Frontal cortex (tissue), 4 donors: ENCODE results near the gene CA4. TPM values are rescaled to one million over a fixed set of nuclear protein-coding genes. Genes with fewer than 3 reads are reported as not detected.
"Not testable (repeated sequence)": the region's sequence is repeated elsewhere in the genome, so short reads cannot be mapped to it uniquely, and the experiment has no call there.

Experiments used
- DNase-seq, 2 donors: peaks; one replicate each; pipeline ENCODE4 v3.0.0; 2012; ENCODE audit warnings: low spot score in 2 of 2
- FAIRE-seq: peaks from 2 replicates; lab custom pipeline; 2012; peaks lifted over from hg19 to GRCh38; lab: Jason Lieb, UNC
- total RNA-seq: library from RNA; depleted of rRNA; stranded (reverse); fragments of >200 nt; gene quantifications from one replicate; pipeline ENCODE4 v1.2.3, GENCODE V29; 2014
- donor health status: control.
- donor health status: control.
- donor health status: control.

CA4 gene
- 0.41 TPM for total RNA-seq

- FAIRE-seq (no peak), DNase-seq (peak in 1 of 2 donors; percentile 63)
These were observed at the start of gene CA4 for GRCh38 chr17:60149691-60150582. TSS of gene CA4 (plus strand) at chr17:60149973. CDS start at chr17:60150035, 62 bp downstream.

- FAIRE-seq, DNase-seq: not testable (repeated sequence)
These were observed 49.2 kb upstream of the CA4 start for GRCh38 chr17:60100577-60100976.

- FAIRE-seq, DNase-seq: not testable (repeated sequence)
These were observed 47.6 kb upstream of the CA4 start for GRCh38 chr17:60102015-60102631.

- DNase-seq, result no peak
These were observed 47.1 kb upstream of the CA4 start for GRCh38 chr17:60102632-60103096.

GRCh38 chr17:60103957-60104356, 45.8 kb upstream of the CA4 start:
- FAIRE-seq (no peak), DNase-seq (no peak)

More at GRCh38 chr17:60102632-60103096, 47.1 kb upstream of the CA4 start:
- FAIRE-seq, result no peak

- no peak for DNase-seq
- FAIRE-seq, result no peak
These were observed 43.3 kb upstream of the CA4 start for GRCh38 chr17:60106340-60107059.

- DNase-seq, result no peak
- no peak for FAIRE-seq
These were observed 42.1 kb upstream of the CA4 start for GRCh38 chr17:60107526-60108257.

- FAIRE-seq, DNase-seq: not testable (repeated sequence)
These were observed 41.5 kb upstream of the CA4 start for GRCh38 chr17:60108309-60108708.

- FAIRE-seq (no peak), DNase-seq (no peak)
These were observed 41.1 kb upstream of the CA4 start for GRCh38 chr17:60108712-60109111.

GRCh38 chr17:60109161-60109560, 40.6 kb upstream of the CA4 start:
- FAIRE-seq (no peak), DNase-seq (no peak)

- DNase-seq (no peak), FAIRE-seq (no peak)
These were observed 39.2 kb upstream of the CA4 start for GRCh38 chr17:60110586-60110985.

- not testable (repeated sequence) for DNase-seq
- FAIRE-seq, result peak; percentile 87
These were observed 38.1 kb upstream of the CA4 start for GRCh38 chr17:60111661-60112060.

GRCh38 chr17:60115364-60115763, 34.4 kb upstream of the CA4 start:
- not testable (repeated sequence) for DNase-seq, FAIRE-seq

GRCh38 chr17:60116196-60116595, 33.6 kb upstream of the CA4 start:
- not testable (repeated sequence) for FAIRE-seq

GRCh38 chr17:60119162-60119561, 30.6 kb upstream of the CA4 start:
- DNase-seq, FAIRE-seq: not testable (repeated sequence)

More at GRCh38 chr17:60116196-60116595, 33.6 kb upstream of the CA4 start:
- not testable (repeated sequence) for DNase-seq

- not testable (repeated sequence) for DNase-seq, FAIRE-seq
These were observed 29.7 kb upstream of the CA4 start for GRCh38 chr17:60119807-60120748.

- no peak for FAIRE-seq
- DNase-seq, result no peak
These were observed 22.4 kb upstream of the CA4 start for GRCh38 chr17:60127068-60128064.
